NCI-H1092 (cell line): ENCODE measurements around the gene FAM53B.

Source experiments
- DNase-seq: peaks from one replicate; lab custom pipeline; 2025; lab: John Stamatoyannopoulos, UW

FAM53B gene

GRCh38 chr10:124575107-124576035 lies 168.8 kb downstream of the FAM53B start:
- DNase-seq = no peak

GRCh38 chr10:124574456-124575070 lies 169.6 kb downstream of the FAM53B start:
- no peak for DNase-seq

GRCh38 chr10:124573726-124574455 lies 170.3 kb downstream of the FAM53B start:
- DNase-seq = no peak

GRCh38 chr10:124572751-124573150 lies 171.4 kb downstream of the FAM53B start:
- DNase-seq = no peak

GRCh38 chr10:124570646-124571045 lies 173.5 kb downstream of the FAM53B start:
- no peak for DNase-seq

- DNase-seq = no peak
Observed at GRCh38 chr10:124569623-124570470, 174.3 kb downstream of the FAM53B start.
